NCI-H1436 (cell line): ENCODE results near the gene PITX1.

Source experiments
- DNase-seq: peaks from one replicate; lab custom pipeline; 2025; lab: John Stamatoyannopoulos, UW

The PITX1 gene

DNA sequence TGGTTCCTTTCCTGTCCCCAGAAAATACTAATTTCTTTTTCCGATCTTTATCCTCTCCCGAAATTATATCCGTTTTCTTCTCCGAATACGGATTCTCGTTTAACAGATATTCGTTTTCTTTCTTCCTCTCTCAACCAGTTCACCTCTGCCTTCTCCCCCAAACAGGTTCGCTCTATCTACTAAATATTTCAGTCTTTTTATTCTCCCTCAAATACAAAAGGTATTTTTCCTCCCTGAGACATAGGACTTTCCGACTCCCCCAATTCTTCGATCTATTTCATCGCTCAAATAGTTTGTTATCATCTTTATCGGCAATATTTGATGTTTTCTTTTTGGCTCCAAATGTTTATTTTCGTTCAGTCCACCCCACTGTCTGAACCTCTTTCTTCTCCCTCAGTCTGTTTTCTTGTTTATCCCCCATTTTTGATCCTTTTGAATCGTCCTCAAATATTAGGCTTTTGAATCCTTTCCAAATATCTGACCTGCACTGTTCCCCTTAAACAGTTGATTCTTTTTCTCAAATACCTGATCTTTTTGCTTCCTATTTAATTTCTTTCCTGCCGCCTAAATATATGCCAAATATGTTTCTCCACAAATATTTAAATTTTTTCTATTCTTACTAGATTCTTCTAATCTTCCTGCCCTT is 4.4 kb downstream of the PITX1 start:
- no peak for DNase-seq

DNA sequence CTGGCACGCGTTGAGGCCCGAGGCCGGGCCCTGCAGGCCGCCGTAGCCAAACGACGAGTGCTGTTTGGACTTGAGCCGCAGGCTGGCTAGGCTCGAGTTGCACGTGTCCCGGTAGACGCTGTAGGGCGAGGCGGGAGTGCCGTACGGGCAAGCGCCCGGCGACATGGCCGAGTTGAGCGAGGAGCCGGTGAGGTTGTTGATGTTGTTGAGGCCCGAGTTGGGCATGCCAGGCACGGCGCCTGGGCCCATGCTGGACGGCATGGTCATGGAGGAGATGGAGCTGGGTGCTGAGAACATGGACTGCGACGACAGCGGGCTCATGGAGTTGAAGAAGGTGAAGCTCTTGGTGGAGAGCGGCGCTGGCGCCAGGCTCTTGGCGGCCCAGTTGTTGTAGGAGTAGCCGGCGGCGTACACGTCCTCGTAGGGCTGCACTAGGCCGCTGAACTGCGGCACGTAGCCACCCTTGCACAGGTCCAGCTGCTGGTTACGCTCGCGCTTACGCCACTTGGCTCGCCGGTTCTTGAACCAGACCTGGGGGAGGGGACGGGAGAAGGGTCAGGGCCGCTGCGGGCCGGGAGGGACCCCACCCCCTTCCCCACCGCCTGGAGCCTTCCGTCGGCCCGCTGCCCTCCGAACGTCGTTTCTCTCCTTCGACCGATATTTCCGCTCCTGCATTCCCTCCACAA is 5.1 kb downstream of the PITX1 start:
- DNase-seq: no peak

DNA sequence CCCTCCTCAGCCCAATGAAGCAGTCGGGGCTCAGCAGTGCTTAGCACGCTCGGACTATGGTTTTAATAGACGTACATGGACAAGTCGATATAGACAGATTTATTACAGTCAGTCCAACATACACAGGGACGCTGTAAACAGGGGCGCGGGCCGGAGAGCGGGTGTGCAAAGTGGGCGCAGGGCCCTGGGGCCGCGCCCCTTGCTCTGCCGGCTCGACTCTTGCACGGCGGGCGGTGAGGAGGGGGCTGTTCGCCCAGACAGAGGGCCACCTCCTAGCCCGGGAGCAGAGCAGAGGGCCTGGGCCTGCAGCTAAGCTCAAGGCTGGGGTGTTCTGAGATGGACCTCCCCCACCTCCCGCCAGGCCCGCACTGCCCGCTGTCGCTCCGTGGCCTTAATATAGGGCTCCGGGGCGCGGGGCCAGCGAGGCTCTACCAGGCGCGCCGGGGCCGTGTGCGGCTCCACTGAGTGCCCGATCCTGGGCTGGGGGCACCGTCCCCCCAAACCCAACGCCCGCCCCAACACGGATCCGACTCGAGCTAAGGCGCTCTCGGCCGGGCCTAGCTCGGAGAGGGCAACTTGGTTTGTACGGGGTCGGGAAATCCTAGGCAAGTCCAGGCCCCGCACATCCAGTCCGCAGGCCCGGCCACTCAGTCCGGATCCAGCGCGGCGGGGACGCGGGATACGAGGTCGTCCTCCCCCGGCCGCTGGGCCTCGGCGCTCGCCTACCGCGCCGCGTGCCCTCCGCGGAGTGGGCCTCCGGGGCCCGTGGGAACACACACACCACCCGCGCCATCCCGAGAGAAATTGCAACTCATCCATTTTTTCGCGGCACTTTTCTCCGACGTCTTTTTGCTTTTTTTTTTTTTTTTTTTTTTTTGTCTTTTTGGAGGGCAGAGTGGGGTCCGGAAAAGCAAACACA is 6.1 kb downstream of the PITX1 start:
- DNase-seq: no peak

DNA sequence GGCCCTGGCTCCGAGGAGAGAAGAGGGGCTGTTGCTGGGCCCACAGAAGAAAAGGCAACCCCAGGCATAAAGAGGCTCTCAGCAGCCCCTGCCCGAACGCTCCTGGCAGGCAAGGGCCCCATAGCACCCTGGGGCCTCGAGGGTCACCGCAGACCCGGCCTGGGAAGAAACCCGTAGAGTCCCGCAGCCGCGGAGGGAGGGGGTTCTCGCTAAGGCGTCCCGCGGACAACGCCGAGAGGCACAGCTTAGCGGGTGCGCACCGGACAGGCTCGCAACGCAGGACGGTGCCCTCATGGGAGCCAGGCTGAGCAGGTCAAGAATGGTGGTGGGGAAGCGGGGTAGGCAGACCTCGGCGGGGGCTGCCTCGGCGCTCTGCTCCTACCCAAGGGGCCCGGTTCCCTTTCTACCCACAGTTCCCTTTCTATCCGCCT is 6.7 kb downstream of the PITX1 start:
- DNase-seq: no peak

DNA sequence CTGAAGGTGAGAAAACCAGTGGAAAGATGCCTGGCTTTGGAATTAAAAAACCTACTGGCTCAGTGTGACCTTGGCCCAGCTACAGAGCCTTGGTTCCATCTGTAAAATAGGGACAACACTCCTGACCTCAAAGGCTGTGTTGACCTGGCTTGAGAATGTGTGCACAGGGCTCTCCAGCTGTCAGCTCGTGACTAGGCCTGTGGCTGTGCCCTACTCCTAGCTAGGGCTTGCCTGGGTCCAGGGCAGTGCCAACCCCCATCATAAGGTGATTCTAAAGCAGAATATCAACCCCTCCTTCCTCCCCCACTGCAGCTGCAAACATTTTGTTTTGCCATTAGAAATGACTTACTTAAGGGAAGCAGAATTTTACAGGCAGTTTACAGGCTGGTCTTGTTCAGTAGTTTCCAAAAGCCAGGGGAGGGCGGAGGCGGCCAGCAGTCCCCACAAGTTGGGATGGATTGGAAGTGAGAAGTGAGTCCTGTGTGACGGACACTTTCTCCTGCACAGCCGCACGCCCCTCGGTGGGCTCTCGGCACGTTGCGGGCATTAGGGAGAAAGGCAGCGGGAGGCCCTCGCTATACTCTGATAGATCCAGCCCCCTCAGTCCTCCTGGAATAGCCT is 7.3 kb downstream of the PITX1 start:
- DNase-seq: no peak

DNA sequence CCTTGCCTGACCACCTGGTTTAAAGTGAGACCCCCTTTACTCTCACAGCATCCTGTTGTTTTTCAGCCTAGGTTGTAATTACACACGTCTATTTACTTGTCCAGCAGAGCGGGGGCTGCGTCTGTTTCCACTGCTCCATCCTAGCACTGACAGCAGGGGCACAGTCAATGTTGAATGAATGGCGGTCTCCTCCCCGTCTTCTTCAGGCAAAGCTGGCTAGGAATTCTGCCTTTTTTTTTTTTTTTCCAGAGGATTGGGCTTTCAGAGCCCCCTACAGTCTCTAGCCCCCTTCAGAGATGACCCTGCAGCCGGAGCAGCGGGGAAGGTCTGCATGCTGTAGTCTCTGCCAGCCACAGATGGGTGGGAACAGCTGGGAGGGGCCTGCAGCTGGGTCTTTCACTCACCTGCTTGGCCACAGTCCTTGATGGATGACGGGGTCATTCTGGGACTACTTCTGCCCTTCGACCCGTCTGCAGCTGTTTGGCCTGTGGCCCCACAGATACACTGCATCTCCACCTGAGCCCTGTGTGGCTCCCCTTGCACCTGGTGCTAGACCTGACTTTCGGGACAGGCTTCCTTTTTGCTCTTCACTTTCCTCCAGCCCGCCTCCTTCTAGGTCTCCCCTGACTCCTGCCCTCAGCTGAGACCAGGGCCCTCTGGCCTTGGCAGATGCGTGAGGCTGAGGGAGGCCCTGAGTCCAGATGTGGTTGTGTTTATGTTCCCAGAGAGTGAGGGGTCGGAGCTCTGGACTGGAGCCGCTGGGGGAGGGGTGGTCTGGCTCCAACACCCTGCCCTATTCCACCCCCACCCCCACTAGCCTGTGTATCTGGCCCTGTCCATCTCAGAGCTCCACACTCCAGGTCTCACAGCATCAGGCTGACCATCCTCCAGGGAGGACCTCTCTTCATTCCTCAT is 8.0 kb downstream of the PITX1 start:
- no peak for DNase-seq

DNA sequence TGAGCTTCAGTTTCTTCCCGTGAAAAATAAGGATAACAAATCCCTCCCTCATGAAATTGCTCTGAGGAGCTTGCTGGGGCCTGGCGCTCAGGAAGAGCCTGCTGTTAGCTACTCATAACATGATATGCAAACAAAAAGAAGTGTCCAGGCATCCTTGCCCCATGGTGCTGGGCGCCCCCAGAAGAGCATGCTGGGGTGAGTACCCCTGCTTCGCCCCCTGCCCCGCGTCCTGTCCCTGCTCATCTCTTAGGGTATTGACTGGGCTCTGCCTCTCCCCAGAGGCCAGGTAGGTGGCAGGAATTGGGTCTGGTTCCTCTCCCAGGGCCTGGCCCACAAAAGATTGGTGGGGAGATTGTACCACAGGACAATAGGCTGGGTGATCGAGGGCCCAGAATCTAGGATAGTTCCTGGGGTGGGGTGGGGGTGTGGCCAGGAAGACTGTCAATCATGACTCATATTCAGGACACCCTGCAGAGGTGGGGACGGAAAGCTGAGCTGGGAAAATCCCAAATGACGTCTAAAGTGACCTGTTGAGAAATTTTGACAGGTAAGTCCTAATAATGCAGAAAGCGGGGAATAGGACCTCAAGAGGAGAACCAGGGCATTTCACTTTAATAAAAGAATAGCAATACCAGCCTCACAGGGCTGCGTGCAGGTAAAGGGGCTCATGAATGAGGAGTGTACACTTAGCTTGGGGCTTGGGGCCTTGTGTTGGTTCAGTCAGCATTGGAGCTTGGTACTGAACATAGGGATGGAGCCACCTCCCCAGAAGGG is 8.9 kb downstream of the PITX1 start:
- no peak for DNase-seq

DNA sequence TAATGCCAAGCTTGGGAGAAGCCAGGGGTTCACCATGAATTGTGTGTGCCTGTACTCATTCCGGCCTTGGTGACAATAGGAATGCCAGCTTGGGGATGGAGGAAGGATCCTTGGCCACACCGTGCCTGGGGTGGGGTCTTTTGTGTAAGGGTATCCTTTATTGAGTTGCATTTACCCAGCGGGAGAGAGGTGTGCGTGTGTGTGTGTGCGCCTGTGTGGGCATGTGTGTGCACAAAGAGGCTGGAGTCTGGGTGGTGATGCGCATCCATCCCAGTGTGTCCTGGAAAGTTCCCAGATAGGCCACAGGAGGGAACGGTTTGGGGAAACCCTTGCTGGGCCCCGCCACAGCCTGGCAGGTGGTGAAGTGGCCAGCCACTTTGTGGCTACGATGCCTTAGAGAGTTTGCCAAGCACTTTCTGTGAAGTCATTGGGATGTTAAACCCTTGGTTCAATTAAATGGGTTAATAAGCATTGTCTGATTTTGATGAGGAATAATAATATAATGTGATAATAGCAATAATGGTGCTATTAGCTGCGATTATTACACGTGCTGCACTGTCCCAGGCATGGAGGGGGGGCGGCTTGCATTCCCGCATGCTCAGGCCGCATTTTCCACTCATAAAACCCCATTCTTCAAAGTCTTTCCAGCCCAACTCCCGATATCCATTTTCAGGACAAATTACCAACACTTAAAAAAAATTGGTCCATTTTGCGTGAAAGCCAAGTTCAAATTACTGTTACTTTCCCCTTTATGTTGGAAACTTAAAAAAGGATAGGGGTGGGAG is 13.7 kb downstream of the PITX1 start:
- no peak for DNase-seq

DNA sequence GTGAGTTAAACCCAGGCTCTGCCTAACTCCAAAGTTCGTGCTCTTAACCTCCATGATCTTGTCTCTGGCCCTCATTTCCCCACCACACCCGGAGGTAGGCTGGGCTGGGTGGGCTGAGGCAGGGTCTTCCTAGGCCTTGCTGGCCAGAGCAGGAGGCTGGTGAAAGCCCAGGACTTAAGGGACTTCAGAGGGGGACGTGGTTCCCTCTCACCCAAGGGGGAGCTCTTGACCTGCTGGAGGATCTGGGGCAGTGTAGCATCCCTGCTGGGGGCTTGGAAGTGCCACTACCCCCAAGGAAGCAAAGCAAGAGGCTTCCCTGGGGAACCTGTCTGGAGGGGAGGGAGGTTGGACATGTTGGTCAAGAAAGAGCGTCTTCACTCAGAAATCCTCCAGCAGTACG is 14.7 kb downstream of the PITX1 start:
- DNase-seq: no peak

DNA sequence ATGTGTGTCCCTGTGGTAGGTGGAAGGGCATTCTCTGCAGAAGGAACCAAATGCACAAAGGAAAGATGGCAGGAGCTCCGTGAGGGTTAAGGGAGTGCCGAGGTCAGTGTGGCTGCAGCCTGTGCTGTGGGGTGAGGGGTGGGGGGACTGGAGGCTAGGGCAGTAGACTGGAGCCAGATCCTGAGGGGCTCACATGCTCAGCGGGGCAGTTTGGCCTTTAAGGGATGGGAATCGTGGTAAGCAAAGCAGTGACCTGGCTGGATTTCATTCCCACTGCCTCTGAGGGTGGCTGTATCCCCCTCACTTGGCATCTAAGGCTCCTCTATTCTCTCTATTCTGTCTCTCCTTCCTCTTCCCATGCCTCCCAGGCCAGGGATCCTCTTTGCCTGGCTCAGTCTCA is 15.6 kb downstream of the PITX1 start:
- DNase-seq: no peak

DNA sequence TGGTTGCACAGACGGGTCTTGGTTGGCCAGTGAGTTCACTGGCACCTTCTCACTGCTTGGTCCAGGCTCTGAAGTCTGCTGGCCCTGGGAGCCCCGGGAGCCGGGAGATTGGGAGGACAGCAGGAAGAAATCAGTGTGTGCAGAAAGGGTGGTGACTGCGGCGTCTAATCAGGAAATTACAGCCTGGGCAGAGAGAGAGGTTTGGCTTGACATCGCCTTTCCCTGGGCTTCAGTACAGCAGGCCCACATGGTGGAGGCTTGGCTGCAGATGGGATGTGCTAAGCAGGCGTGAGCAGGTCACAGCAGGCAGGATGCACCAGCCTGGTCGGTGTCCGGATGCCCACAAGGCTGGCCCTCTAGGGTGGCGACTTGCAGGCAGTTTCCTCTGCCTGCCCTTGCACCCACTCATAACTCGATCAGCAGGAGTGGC is 17.2 kb downstream of the PITX1 start:
- DNase-seq: no peak

DNA sequence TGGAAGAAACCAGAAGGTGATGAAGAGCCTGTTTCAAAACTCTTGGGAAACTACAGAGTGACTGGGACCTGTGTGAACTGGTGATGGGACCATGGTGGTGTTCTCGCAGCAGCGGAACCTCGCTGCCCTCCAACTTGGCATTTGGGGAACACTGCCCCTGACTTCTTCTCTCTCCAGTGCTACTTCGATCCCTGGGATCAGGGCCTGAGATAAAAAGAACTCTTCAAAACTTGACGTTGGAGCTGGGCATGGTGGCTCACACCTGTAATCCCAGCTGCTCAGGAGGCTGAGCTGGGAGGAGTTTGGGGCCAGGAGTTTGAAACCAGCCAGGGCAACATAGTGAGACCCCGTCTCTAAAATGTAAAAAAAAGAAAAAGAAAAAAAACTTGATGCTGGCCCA is 18.1 kb downstream of the PITX1 start:
- no peak for DNase-seq

DNA sequence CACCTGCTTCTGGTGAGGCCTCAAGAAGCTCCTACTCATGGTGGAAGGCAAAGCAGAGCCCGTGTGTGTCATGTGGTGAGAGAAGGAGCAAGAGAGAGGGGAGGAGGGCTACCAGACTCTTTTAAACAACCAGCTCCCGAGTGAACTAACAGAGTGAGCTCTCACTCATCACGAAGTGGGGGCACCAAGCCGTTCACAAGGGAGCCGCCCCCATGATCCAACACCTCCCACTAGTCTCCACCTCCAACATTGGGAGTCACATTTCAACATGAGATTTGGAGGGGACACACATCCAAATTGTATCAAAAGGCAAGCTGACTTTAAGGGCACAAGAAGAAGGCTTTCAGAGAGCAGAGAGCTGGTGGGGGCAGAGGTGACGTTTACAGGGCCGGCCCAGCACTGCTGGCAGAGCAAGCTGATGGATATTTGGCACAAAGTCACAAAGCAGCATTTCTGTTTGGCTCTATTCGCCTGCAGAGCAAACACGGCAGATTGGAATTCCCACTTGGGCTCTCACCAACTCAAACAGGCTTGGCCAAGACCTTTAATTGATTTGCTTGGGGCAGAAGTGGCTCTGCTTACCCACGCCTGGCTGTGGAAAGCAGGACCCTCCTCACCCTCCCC is 20.0 kb downstream of the PITX1 start:
- DNase-seq: no peak

DNA sequence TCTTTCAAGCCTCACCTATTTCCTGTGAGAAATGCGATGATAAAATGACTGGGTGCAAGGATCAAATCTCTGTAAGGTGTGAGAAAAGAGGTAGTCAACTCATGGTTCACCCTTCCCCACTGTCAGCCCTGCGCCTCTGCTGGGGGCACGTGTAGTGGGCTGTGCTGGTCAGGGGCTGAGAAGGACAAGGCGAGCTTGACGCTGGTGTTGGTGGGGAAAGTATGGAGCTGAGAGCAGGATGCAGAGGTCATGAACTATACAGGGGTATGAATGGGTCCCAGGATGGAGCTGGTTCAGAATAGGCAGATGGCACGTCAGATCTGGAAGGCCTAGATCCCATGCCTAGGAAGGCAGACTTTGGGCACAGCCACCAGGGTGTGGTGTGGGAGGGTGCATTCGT is 20.6 kb downstream of the PITX1 start:
- no peak for DNase-seq

DNA sequence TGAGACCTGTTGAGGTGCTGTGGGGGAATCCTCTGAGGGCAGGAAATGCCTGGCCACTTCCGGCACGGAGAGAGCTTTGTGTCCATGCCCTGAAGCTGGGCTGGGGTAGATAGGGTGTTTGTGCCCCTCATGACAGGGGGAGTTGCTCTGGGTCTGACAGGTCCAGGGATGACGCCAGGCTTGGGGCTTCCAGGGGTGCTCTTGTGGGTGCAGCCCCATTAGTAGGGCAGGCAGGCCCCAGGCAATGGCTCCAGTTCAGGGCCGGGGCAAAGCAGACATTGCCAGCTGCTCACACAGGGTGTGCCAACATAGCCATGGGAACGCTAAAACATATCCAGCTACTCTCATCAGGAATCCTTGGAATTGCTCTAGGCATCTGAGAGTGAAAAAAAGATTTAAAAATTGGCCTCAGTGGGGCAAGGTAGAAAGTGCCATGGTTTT is 21.1 kb downstream of the PITX1 start:
- DNase-seq: no peak

DNA sequence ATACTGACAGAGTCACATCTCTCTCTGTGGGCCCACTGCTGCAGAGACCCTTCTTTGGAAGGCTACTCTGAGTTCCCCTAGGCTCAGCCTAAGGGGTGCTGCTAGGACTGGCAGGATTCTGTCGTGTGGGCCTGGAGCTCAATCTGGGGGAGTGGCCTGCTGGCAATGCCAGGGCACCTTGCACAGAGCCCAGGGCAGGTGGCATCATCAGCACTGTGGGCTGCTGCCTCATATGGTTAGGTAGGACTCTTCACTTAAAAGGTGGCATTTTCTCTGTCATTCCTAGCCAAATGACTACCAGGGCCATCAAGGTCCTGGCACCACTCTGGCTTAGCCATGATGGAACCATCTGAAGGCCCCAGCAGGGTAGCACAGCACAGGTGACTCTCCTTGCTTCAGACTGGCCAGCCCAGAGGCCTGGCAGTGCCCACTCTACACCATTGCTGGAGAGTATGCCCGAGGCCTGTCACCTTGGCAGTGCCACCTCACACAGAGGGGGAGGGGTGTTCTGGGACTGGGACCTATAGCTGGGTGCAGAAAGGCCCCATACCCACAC is 21.9 kb downstream of the PITX1 start:
- DNase-seq: no peak

DNA sequence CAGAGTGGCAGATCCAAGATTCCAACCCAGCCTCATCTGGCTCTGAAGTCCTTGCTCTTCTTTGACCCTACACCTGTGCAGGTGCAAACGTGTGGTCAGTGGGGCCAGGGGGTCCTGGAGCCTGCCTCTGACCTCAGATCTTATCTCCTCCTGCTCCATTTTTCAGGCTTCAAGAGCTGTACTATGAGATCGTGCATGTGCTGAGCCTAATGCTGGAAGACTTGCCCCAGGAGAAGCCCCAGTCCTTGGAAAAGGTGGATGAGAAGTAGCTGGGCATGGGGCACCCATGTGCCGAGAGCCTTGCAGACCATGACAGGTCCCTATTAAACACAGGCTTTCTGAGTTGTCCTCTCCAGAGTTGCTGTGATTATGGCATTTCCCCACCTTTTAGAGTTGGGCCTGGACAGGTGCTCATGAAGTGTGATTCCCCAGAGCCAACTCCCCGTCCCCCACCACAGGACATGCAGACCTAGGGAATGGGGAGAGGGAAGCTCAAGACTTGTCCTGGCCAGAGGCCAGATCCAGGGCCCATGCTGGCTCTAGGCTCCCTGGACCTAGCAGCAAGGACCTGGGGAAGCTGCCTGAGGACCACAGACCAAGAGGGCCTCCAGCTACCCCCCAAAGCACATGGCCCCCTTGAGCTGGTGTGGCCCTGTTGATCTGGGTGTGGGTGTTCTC is 22.5 kb downstream of the PITX1 start:
- no peak for DNase-seq
